ENCODE results near the gene PIAS4. TPM values are rescaled to one million over a fixed set of nuclear protein-coding genes. Genes with fewer than 3 reads are reported as not detected.

The PIAS4 gene
- total and polyA plus RNA-seq, 9 of the 15 experiments (the other 6 are each of a cell fraction or from before 2014, with no cell fraction given) = 0.27 to 34.9 (median 14.4) TPM

DNA sequence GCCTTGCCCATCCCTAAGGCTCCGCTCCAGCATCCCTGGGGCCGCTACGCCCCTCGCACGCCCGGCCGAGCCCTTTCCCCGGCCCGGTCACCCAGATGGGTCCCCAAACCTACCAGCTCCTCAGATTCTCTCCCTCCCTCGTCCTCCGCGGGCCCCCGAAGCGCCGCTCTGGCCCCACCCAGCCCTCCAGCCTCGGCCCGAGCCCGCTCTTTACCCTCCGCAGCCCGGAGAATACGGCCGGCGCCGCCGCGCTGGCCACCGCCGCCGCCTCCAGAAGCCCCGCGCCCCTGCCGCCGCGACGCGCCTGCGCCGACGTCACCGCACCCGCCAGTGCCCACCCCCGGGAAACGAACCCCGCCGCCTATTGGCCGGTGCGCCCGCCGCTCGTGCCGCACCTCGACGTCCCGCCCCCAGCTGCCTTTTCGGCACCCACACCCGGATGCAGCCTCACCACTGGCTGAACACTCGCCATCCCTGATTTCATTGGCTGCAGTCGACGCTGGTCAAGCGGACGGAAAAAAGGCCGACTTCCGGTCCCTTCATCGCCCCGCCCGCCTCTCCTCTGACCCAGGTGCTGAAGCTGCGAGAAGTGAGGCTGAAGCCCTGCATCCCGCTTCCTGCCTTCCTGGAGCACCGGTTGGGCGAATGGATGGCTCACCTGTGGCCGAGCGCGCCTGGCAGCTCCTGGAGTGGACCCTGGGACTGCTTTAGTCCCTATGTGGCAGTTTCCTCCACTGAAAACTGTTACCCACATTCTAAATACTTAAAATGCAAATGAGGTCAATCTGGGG is 36.5 kb upstream of the PIAS4 start, which contains the start of gene DAPK3 (continued):
- TF ChIP-seq, protein P1, sequence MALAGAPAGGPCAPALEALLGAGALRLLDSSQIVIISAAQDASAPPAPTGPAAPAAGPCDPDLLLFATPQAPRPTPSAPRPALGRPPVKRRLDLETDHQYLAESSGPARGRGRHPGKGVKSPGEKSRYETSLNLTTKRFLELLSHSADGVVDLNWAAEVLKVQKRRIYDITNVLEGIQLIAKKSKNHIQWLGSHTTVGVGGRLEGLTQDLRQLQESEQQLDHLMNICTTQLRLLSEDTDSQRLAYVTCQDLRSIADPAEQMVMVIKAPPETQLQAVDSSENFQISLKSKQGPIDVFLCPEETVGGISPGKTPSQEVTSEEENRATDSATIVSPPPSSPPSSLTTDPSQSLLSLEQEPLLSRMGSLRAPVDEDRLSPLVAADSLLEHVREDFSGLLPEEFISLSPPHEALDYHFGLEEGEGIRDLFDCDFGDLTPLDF (CRISPR knock-in tag; IDR thresholded peaks at IDR 0.05) = peak; percentile 59; the same call in 1 of the 2 replicates
- TF ChIP-seq YY1 (IDR thresholded peaks at IDR 0.05; ENCODE audit: borderline replicate concordance in 1 of 3, control insufficient read depth in 1 of 3, extremely low read depth in 1 of 3, insufficient read depth in 3 of 3, insufficient read length in 1 of 3, insufficient replicate concordance in 2 of 3, low read depth in 1 of 3, low read length in 2 of 3) (no peak), FOXK1 (CRISPR knock-in tag; IDR thresholded peaks at IDR 0.05; ENCODE audit: borderline replicate concordance) (peak; percentile 73; the same call in 1 of the 2 replicates), EHMT2 (IDR thresholded peaks at IDR 0.05) (peak; percentile 79; the same call in 1 of the 2 replicates), ZNF830 (CRISPR knock-in tag; IDR thresholded peaks at IDR 0.05) (no peak), SRSF9 (IDR thresholded peaks at IDR 0.05; ENCODE audit: borderline replicate concordance, low read depth, low read length) (no peak), TSC22D4 (tag; IDR thresholded peaks at IDR 0.05) (no peak), NEUROD1 (IDR thresholded peaks at IDR 0.05; ENCODE audit: borderline replicate concordance, low read depth, low read length, partially characterized antibody) (peak; percentile 96), NR2F6 (CRISPR knock-in tag; IDR thresholded peaks at IDR 0.05) (0 out of 2 replicates have a peak, but pooled peaks have one; percentile 42), RBM14 (IDR thresholded peaks at IDR 0.05; ENCODE audit: borderline replicate concordance, insufficient read depth, low read depth, low read length) (no peak), POLR2A (conservative IDR thresholded peaks at IDR 0.05) (peak; percentile 57)
- TF ChIP-seq, protein P2, sequence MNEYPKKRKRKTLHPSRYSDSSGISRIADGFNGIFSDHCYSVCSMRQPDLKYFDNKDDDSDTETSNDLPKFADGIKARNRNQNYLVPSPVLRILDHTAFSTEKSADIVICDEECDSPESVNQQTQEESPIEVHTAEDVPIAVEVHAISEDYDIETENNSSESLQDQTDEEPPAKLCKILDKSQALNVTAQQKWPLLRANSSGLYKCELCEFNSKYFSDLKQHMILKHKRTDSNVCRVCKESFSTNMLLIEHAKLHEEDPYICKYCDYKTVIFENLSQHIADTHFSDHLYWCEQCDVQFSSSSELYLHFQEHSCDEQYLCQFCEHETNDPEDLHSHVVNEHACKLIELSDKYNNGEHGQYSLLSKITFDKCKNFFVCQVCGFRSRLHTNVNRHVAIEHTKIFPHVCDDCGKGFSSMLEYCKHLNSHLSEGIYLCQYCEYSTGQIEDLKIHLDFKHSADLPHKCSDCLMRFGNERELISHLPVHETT (CRISPR knock-in tag; conservative IDR thresholded peaks at IDR 0.05 in 1 of 2, IDR thresholded peaks at IDR 0.05 in 1 of 2) = no peak
- TF ChIP-seq, protein P3, sequence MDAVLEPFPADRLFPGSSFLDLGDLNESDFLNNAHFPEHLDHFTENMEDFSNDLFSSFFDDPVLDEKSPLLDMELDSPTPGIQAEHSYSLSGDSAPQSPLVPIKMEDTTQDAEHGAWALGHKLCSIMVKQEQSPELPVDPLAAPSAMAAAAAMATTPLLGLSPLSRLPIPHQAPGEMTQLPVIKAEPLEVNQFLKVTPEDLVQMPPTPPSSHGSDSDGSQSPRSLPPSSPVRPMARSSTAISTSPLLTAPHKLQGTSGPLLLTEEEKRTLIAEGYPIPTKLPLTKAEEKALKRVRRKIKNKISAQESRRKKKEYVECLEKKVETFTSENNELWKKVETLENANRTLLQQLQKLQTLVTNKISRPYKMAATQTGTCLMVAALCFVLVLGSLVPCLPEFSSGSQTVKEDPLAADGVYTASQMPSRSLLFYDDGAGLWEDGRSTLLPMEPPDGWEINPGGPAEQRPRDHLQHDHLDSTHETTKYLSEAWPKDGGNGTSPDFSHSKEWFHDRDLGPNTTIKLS (IDR thresholded peaks at IDR 0.05; ENCODE audit: borderline replicate concordance, low read depth) = peak; percentile 35; the same call in 1 of the 2 replicates
- TF ChIP-seq, protein P4, sequence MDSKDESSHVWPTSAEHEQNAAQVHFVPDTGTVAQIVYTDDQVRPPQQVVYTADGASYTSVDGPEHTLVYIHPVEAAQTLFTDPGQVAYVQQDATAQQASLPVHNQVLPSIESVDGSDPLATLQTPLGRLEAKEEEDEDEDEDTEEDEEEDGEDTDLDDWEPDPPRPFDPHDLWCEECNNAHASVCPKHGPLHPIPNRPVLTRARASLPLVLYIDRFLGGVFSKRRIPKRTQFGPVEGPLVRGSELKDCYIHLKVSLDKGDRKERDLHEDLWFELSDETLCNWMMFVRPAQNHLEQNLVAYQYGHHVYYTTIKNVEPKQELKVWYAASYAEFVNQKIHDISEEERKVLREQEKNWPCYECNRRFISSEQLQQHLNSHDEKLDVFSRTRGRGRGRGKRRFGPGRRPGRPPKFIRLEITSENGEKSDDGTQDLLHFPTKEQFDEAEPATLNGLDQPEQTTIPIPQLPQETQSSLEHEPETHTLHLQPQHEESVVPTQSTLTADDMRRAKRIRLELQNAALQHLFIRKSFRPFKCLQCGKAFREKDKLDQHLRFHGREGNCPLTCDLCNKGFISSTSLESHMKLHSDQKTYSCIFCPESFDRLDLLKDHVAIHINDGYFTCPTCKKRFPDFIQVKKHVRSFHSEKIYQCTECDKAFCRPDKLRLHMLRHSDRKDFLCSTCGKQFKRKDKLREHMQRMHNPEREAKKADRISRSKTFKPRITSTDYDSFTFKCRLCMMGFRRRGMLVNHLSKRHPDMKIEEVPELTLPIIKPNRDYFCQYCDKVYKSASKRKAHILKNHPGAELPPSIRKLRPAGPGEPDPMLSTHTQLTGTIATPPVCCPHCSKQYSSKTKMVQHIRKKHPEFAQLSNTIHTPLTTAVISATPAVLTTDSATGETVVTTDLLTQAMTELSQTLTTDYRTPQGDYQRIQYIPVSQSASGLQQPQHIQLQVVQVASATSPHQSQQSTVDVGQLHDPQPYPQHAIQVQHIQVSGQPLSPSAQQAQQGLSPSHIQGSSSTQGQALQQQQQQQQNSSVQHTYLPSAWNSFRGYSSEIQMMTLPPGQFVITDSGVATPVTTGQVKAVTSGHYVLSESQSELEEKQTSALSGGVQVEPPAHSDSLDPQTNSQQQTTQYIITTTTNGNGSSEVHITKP (IDR thresholded peaks at IDR 0.05; ENCODE audit: partially characterized antibody) = no peak
- TF ChIP-seq, protein P5, sequence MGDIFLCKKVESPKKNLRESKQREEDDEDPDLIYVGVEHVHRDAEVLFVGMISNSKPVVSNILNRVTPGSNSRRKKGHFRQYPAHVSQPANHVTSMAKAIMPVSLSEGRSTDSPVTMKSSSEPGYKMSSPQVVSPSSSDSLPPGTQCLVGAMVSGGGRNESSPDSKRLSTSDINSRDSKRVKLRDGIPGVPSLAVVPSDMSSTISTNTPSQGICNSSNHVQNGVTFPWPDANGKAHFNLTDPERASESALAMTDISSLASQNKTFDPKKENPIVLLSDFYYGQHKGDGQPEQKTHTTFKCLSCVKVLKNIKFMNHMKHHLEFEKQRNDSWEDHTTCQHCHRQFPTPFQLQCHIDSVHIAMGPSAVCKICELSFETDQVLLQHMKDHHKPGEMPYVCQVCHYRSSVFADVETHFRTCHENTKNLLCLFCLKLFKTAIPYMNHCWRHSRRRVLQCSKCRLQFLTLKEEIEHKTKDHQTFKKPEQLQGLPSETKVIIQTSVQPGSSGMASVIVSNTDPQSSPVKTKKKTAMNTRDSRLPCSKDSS (IDR thresholded peaks at IDR 0.05; ENCODE audit: low read depth, partially characterized antibody) = no peak
